Measurements from ENCODE around the gene UXS1. TPM values are rescaled to one million over a fixed set of nuclear protein-coding genes. Genes with fewer than 3 reads are reported as not detected.
A peak's percentile ranks its signal among the peaks of the same experiment; 100 is the strongest.

UXS1 gene
- total RNA-seq, 2 donors from 2014 or later = 28.3 to 49.1 TPM

- Histone ChIP-seq H3K4me3 (peak overlapping the region; percentile 78), H3K36me3 (no peaks in the 10 kb centered on the region), H3K27me3 (replicated peaks; ENCODE audit: insufficient read depth) (no peaks in the 10 kb centered on the region), H3K9me3 (no peaks in the 10 kb centered on the region), H3K27ac (no peak overlapping the region), H3K4me1 (ENCODE audit: control insufficient read depth in 1 of 2, low read depth in 2 of 2) (peaks cover 0 to 17% of the 10 kb centered on the region in 2 donors)
- ATAC-seq (ENCODE audit: insufficient number of reproducible peaks, low FRiP score, low read depth) (no peak), DNase-seq (ENCODE audit: low spot score) (no peak)
- TF ChIP-seq CTCF (IDR thresholded peaks at IDR 0.05) = no peak
Observed at GRCh38 chr2:106065268-106065982, 128.7 kb downstream of the UXS1 start.

GRCh38 chr2:106063181-106063580, 130.9 kb downstream of the UXS1 start:
- H3K9me3 ChIP-seq = no peaks in the 10 kb centered on the region
- H3K4me3 ChIP-seq = no peak overlapping the region
- no peak for DNase-seq (ENCODE audit: low spot score)
- no peak overlapping the region for H3K27ac ChIP-seq
- H3K27me3 ChIP-seq (replicated peaks; ENCODE audit: insufficient read depth) = no peaks in the 10 kb centered on the region
- no peak for TF ChIP-seq CTCF (IDR thresholded peaks at IDR 0.05)
- no peaks in the 10 kb centered on the region for H3K36me3 ChIP-seq
- ATAC-seq (ENCODE audit: insufficient number of reproducible peaks, low FRiP score, low read depth) = no peak
- peaks cover 7 to 26% of the 10 kb centered on the region in 2 donors for H3K4me1 ChIP-seq (ENCODE audit: control insufficient read depth in 1 of 2, low read depth in 2 of 2)

GRCh38 chr2:106062627-106063026, 131.5 kb downstream of the UXS1 start:
- no peaks in the 10 kb centered on the region for H3K9me3 ChIP-seq
- TF ChIP-seq CTCF (IDR thresholded peaks at IDR 0.05) = no peak
- ATAC-seq (ENCODE audit: insufficient number of reproducible peaks, low FRiP score, low read depth) (no peak), DNase-seq (ENCODE audit: low spot score) (no peak)
- no peaks in the 10 kb centered on the region for H3K27me3 ChIP-seq (replicated peaks; ENCODE audit: insufficient read depth)
- H3K36me3 ChIP-seq = no peaks in the 10 kb centered on the region
- H3K4me1 ChIP-seq (ENCODE audit: control insufficient read depth in 1 of 2, low read depth in 2 of 2) = peaks cover 7 to 26% of the 10 kb centered on the region in 2 donors
- H3K27ac ChIP-seq = no peak overlapping the region
- H3K4me3 ChIP-seq = no peak overlapping the region

- ATAC-seq (ENCODE audit: insufficient number of reproducible peaks, low FRiP score, low read depth) (no peak), DNase-seq (ENCODE audit: low spot score) (no peak)
- TF ChIP-seq CTCF (IDR thresholded peaks at IDR 0.05) = no peak
- no peaks in the 10 kb centered on the region for H3K27me3 ChIP-seq (replicated peaks; ENCODE audit: insufficient read depth)
- H3K4me3 ChIP-seq = no peak overlapping the region
- H3K36me3 ChIP-seq = no peaks in the 10 kb centered on the region
- no peaks in the 10 kb centered on the region for H3K9me3 ChIP-seq
- no peak overlapping the region for H3K27ac ChIP-seq
- peaks cover 7 to 26% of the 10 kb centered on the region in 2 donors for H3K4me1 ChIP-seq (ENCODE audit: control insufficient read depth in 1 of 2, low read depth in 2 of 2)
Observed at GRCh38 chr2:106061611-106062349, 132.3 kb downstream of the UXS1 start.

- DNase-seq (ENCODE audit: low spot score) (no peak), ATAC-seq (ENCODE audit: insufficient number of reproducible peaks, low FRiP score, low read depth) (no peak)
- TF ChIP-seq CTCF (IDR thresholded peaks at IDR 0.05) = no peak
- Histone ChIP-seq H3K4me3 (no peak overlapping the region), H3K27ac (peak overlapping the region in 1 of 2 donors; percentile 11), H3K27me3 (replicated peaks; ENCODE audit: insufficient read depth) (no peaks in the 10 kb centered on the region), H3K36me3 (no peaks in the 10 kb centered on the region), H3K9me3 (no peaks in the 10 kb centered on the region), H3K4me1 (ENCODE audit: control insufficient read depth in 1 of 2, low read depth in 2 of 2) (peaks cover 7 to 13% of the 10 kb centered on the region in 2 donors)
Observed at GRCh38 chr2:106059416-106060065, 134.6 kb downstream of the UXS1 start.

Measured in thoracic aorta (tissue), 2 donors.